Activated CD8-positive, alpha-beta memory T cell treated with anti-CD3 and anti-CD28 coated beads for 24 hours (primary cell): ENCODE results near the gene OR2A7.
"Not testable (repeated sequence)": the region's sequence is repeated elsewhere in the genome, so short reads cannot be mapped to it uniquely, and the experiment has no call there.

Experiments used
- DNase-seq: peaks from one replicate; pipeline ENCODE4 v3.0.0-alpha.2; 2020

OR2A7 gene

GRCh38 chr7:144247674-144248330 is 16.8 kb downstream of the OR2A7 start:
- not testable (repeated sequence) for DNase-seq

GRCh38 chr7:144246967-144247366 is 17.6 kb downstream of the OR2A7 start:
- not testable (repeated sequence) for DNase-seq

- not testable (repeated sequence) for DNase-seq
Measured at GRCh38 chr7:144245372-144245771, 19.2 kb downstream of the OR2A7 start.

- DNase-seq: not testable (repeated sequence)
Measured at GRCh38 chr7:144239365-144239764, 25.2 kb downstream of the OR2A7 start, which contains the start of gene OR2A42. TSS of gene OR2A42 (minus strand) at chr7:144239605. CDS start at chr7:144232843, 6,762 bp downstream.

- DNase-seq: not testable (repeated sequence)
Measured at GRCh38 chr7:144238530-144239082, 26.0 kb downstream of the OR2A7 start.

- DNase-seq: not testable (repeated sequence)
Measured at GRCh38 chr7:144233039-144233438, 31.6 kb downstream of the OR2A7 start.

GRCh38 chr7:144231027-144231426 is 33.6 kb downstream of the OR2A7 start:
- DNase-seq: not testable (repeated sequence)

- not testable (repeated sequence) for DNase-seq
Measured at GRCh38 chr7:144228810-144229209, 35.8 kb downstream of the OR2A7 start.

- not testable (repeated sequence) for DNase-seq
Measured at GRCh38 chr7:144226866-144227265, 37.7 kb downstream of the OR2A7 start.

- DNase-seq: not testable (repeated sequence)
Measured at GRCh38 chr7:144223675-144224074, 40.9 kb downstream of the OR2A7 start.

- not testable (repeated sequence) for DNase-seq
Measured at GRCh38 chr7:144220531-144220930, 44.1 kb downstream of the OR2A7 start.

GRCh38 chr7:144219149-144219548 is 45.4 kb downstream of the OR2A7 start:
- not testable (repeated sequence) for DNase-seq

- not testable (repeated sequence) for DNase-seq
Measured at GRCh38 chr7:144218581-144218980, 46.0 kb downstream of the OR2A7 start.

- DNase-seq: not testable (repeated sequence)
Measured at GRCh38 chr7:144217200-144217599, 47.4 kb downstream of the OR2A7 start.
